HL-60/S4 treated with retinoic acid at 250 ng/mL for 4 days and 3 days (cell line): ENCODE results near the gene ATCAY.
"Not testable (repeated sequence)": the region's sequence is repeated elsewhere in the genome, so short reads cannot be mapped to it uniquely, and the experiment has no call there.

Source experiments
- in situ Hi-C: fragments of 300-500 bp; cut with MboI; formaldehyde crosslinking; loops from 2 replicates; pipeline ENCODE4 v1.7.0; 2022; ENCODE audit warnings: low sequenced_read_pairs

ATCAY gene

DNA sequence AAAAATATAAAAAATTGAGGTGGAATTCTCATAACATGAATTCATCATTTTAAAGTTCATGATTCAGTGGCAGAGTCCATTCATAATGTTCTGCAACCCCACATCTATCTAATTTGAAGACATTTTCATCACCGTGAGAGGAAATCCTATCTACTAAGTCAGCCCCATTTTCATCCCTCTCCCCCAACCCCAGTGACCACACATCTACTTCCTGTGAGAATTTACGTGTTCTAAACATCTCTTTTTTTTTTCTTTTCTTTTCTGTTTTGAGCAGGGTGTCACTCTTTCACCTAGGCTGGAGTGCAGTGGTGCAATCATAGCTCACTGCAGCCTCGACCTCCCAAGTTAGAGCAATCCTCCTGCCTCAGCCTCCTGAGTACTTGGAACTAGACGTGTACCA, 17.5 kb downstream of the ATCAY start:
- in situ Hi-C loops, result no loop called here

- in situ Hi-C loops, result no loop called here
Measured at GRCh38 chr19:3898426-3898825, 17.9 kb downstream of the ATCAY start.

DNA sequence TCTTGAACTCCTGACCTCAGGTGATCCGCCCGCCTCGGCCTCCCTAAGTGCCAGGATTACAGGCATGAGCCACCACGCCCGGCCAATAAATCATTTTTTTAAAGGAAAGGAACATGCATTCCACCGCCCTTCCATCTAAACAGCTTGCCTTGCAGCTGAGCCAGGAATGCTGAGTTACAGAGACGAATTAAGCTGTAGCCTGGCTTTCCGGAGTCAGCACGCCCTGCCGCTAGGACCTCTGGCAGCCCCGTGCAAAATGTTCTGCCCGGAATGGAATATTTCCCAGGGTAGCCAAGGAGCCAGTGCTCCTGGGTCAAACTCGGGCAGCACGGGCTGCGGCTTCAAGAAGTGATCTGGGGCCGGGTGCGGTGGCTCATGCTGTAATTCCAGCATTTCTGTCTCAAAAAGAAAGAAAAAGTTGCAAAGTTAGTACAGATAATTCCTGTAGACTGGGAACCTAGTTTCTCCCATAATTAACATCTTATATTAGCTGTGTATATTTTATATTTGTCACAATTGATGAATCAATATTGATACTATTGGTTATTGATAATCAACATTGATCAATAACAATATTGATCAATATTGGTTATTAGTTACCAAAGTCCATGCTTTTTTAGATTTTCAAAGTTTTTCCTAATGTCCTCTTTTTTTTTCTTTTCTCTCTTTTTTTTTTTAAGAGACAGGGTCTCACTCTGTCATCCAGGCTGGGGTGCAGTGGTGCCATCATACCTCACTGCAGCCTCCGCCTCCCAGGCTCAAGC, 19.2 kb downstream of the ATCAY start:
- in situ Hi-C loops, result no loop called here

DNA sequence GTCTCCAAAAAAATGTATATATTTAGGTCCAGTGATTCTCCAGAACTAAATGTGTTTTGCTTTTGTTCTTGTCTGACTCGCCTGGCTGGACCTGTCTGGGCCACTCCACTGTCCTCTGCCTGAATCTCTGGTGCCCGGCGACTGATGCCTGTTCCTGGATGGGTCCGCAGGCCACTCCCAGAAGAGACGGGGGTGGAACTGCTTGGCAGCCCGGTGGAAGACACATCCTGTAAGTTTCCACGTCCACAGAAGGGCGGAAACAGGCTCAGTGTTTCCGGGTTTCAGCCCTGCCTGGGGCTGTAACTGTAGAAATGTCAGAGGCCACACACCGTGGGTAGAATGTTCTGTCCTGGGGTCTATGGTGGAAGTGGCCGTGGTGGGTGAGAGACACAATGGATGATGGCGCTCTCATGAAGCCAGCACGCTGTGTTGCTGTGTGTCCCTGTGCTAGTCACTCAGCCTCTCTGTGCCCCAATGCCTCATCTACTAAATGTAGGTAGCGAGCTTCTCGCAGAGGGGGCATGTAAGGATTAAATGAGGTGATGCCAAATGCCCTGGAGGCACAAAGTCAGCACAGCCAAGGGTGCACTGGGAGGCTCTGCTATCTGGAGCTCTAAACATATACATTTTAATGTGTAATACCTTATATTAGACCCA, 22.0 kb downstream of the ATCAY start:
- in situ Hi-C loops, result no loop called here

GRCh38 chr19:3904233-3904632, 23.7 kb downstream of the ATCAY start:
- in situ Hi-C loops, result no loop called here

DNA sequence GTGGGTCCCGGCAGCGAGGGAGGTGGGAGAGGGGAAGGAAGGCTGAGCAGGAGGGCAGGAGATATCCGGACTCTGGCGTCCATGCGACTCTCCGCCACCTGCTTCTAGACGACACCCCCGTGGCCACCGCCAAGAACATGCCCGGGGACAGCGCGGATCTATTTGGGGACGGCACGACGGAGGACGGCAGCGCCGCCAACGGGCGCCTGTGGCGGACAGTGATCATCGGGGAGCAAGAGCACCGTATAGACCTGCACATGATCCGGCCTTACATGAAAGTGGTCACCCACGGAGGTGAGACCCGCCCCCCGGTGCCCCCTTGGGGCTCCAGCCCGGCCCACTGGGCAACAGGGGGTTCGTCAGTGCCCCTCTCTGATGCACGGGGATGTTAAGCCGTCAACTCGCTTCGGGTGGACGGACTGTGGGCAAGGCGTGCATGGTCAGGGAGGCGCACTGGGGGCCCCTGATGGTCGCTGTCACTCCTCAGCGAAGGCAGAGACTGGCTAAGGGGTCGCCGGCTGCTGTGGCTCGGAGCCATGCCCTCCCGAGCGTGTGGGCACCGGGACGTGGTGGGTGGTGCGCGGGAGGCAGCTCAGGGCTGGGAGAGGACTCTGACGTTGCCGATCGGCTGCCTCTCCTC, 27.3 kb downstream of the ATCAY start:
- in situ Hi-C loops, result no loop called here

DNA sequence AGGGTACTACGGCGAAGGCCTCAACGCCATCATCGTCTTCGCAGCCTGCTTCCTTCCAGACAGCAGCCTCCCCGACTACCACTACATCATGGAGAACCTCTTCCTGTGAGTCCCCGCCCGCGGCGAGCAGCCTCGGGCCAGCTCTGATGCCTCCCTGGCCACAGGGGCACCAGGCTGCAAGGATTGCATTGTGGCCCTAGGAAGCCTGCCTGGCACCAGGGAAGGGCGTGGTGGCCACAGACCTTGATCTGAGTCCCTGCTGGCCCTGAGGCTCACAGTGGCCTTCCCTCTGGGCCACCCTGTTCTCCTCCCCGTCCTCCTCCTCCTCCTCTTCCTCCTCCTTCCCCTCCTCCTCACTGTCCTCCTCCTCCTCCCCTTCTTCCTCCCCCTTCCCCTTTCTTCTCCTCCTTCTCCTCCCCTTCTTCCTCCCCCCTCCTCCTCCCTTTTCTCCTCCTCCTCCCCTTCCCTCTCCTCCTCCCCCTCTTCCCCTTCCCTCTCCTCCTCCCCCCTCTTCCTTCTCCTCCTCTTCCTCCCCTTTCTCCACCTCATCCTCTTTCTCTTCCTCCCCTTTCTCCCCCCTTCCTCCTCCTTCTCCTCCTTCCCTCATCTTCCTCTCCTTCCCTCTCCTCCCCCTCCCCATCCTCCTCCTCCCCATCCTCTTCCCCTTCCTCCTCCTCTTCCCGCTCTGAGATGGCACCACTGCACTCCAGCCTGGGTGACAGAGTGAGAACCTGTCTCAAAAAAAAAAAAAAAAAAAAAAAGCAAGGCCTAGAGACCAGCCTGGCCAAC, 28.0 kb downstream of the ATCAY start:
- in situ Hi-C loops, result no loop called here

DNA sequence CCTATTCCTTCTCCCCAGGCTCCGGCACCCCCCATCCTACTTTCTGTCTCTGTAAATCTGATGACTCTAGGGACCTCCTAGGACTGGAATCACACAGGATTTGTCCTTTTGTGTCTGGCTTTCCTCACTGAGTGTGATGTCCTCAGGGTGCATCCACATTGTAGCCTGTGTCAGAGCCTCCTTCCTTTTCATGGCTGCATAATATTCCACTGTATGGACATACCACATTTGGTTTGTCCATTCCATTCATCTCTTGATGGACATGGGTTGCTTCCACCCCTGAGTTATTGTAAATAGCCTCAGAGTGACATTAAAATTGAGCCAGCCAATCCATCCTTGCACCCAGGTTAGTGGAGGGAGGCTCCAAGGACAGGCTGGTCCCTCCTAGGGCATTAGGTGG, 29.6 kb downstream of the ATCAY start:
- in situ Hi-C loops, result no loop called here

- in situ Hi-C loops, result no loop called here
Measured at GRCh38 chr19:3914199-3914598, 33.7 kb downstream of the ATCAY start.

DNA sequence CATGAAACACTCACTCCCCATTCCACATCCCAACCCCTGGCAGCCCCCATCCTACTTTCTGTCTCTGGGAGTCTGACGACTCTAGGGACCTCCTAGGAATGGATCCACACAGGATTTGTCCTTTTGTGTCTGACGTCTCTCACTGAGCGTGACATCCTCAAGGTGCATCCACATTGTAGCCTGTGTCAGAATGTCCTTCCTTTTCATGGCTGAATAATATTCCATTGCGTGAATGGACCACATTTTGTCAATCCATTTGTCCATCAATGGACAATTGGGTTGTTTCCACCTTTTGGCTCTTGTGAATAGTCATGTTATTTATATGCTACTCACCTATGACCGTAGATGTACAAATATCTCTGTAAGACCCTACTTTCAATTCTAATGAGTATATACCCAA, 35.5 kb downstream of the ATCAY start:
- in situ Hi-C loops, result no loop called here

- in situ Hi-C loops, result no loop called here
Measured at GRCh38 chr19:3919793-3920192, 39.3 kb downstream of the ATCAY start.

DNA sequence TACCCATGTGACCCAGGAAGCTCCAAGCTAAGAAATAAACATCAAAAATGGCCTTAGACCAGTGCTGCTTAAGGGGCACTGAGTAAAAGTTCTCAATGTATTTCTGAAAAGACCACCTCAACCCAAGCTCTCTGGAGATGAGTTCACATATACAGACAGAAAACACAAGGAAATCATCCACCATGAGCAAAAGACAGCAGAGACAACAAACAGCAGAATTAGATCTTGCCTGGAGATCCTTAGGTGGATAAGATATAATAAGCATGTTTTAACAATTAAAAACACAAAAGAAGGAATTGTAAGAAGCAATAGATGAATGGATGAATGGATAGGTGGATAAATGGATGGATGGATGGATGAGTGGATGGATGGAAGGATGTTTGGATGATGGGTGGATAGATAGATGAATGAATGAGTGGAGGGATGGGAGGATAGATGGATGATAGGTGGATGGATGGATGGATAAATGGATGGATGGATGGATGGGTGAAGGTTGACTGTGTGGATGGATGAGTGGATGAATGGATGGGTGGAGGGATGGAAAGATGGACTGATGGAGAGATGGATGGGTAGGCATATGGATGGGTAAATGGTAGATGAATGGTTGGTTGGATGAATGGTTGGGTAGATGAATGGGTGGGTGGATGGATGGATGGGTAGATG, 42.7 kb downstream of the ATCAY start:
- in situ Hi-C loops, result no loop called here

DNA sequence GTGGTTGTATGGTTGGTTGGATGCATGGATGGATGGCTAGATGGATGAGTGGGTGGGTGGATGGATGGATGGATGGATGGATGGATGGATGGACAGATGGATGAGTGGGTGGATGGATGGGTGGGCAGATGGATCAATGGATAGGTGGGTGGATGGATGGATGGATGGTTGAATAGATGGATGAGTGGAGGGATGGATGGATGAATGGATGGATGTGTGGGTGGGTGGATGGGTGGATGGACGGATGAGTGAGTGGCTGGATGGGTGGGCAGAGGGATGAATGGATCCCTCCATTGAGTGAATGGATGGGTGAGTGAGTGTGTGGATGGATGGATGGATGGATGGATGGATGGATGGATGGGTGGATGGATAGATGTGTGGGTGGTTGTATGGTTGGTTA, 43.4 kb downstream of the ATCAY start:
- in situ Hi-C loops, result no loop called here

DNA sequence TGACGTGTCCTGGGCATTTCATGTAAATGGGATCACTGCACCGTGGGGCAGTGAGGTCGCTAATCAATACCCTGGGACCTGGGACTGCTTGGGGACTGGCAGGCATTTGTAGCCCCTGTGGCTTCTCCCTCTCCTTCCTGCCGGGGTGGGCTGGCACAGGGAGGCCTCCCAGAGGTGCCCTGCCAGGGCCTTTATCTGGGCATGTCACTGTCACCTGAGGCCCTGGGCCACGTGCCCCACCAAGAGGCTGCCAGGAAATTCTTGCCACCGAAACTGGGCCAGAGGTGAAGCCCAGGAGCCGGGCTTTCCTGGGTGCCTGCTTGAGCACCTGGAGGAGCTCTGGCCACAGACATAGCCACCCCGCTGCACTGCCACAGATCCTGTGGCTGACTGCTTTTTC, 50.6 kb downstream of the ATCAY start:
- in situ Hi-C loops, result no loop called here

DNA sequence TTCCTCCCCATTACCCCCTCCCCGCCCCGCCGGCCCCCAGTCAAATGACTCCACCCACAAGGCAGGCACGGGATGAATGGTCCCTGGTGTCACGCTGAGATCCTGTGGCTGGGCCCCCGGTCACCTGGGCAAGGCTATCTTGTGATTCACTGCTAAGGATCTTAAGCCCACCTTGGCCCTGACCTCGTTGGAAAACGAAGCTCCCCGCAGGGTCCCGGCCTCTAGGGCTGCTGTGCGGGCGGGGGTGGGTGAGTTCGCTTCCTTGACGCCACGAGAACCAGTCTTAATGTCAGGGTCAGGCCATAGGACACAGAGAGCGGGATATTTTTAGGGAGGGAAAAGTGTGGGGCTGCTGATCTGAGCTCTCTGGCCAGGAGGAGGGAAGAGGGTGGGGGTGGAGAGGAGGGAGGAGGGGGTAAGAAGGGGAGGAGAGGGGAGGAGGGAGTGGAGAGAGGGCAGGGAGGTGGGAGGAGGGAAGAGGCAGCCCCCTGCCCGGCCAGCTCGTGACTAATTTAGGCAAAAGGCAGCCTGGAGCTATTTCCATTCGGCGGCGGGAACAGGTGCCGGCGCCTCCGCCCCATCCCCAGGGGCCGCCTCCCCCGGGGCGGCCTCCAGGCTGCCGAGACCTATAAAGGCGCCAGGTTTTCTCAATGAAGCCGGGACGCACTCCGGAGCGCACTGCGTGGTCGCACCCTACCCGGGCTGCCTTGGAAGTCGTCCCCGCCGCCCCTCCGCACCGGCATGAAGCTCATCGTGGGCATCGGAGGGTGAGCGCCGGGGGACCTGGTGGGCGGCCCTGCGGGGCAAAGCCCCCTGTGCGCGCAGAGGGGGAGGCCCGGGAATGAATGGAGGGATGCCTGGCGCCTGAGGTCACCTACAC, 52.7 kb downstream of the ATCAY start, which contains the start of gene NMRK2:
Gene NMRK2 (plus strand): TSS at position 139 of the 880 bp plus-strand sequence. CDS start 603 bp downstream, at position 742.
- in situ Hi-C loops, result no loop called here

DNA sequence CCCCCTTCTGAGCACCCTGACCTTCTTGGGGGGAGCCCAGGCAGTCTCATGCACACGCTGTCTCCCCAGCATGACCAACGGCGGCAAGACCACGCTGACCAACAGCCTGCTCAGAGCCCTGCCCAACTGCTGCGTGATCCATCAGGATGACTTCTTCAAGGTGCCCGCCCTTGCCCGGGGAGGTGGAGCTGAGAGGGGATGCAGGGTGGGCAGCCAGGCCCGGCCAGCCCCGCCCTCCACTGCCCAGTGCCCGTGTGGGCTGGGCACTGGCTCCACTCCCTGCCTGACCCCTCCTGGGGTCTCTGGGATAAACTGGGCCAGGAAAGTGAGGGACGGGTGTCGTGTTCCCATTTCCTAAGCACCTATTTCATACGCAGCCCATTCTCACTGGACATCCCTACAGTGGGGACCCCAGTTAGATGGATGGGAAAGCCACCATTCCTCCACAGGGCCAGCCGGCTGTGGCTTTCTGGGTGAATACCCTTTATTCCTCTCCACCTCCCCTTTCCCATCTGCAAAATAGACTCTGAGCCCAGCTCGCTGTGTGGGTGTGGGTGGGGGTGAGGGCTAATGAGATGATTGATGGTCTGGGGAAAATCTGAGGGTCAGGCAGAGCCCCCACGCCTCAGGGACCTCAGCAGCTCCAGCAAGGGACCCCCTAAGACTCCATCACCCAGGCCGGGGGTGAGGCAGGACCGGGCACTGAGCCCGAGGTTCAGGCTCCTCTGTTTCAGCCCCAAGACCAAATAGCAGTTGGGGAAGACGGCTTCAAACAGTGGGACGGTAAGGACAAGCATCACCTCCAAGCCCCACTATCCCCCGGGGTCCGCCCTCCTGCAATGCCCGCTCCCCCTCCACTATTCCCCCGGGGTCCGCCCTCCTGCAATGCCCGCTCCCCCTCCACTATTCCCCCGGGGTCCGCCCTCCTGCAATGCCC, 56.3 kb downstream of the ATCAY start:
- in situ Hi-C loops, result no loop called here

DNA sequence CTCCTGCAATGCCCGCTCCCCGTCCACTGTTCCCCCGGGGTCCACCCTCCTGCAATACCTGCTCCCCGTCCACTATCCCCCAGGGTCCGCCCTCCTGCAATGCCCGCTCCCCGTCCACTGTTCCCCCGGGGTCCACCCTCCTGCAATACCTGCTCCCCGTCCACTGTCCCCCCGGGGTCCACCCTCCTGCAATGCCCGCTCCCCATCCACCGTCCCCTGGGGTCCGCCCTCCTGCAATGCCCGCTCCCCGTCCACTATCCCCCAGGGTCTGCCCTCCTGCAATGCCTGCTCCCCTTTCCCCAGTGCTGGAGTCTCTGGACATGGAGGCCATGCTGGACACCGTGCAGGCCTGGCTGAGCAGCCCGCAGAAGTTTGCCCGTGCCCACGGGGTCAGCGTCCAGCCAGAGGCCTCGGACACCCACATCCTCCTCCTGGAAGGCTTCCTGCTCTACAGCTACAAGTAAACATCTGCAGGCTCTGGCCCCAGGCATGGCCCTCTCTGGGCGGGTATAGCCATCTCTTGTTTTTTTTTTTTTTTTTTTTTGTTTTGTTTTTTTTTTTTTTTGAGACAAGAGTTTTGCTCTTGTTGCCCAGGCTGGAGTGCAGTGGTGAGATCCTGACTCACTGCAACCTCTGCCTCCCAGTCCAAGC, 57.9 kb downstream of the ATCAY start:
- in situ Hi-C loops, result not testable (repeated sequence)

- in situ Hi-C loops, result no loop called here
Measured at GRCh38 chr19:3942790-3943409, 62.4 kb downstream of the ATCAY start.
